ENCODE data around the gene FNDC10.

The FNDC10 gene

GRCh38 chr1:1627261-1627828 lies 27.4 kb upstream of the FNDC10 start:
- H3K4me2 ChIP-seq (ENCODE audit: low read depth, low read length, poor library complexity, severe bottlenecking), result no peak overlapping the region
- no peak overlapping the region for H2AFZ ChIP-seq (ENCODE audit: low read depth, low read length, severe bottlenecking)
- TF ChIP-seq CTCF (IDR thresholded peaks at IDR 0.05; ENCODE audit: insufficient read depth, low read length, poor library complexity, severe bottlenecking), result no peak
- no peak for TF ChIP-seq EZH2phosphoT487 (conservative IDR thresholded peaks at IDR 0.05; ENCODE audit: low read length)

GRCh38 chr1:1626207-1627141 lies 26.5 kb upstream of the FNDC10 start:
- Histone ChIP-seq H3K36me3 (ENCODE audit: low read length) (no peaks in the 10 kb centered on the region), H3K27me3 (ENCODE audit: low read length) (no peaks in the 10 kb centered on the region), H3K4me2 (ENCODE audit: low read depth, low read length, poor library complexity, severe bottlenecking) (no peak overlapping the region), H3K9me2 (replicated peaks; ENCODE audit: insufficient read depth, low read length) (no peaks in the 10 kb centered on the region), H4K20me1 (ENCODE audit: low read depth, low read length) (no peaks in the 10 kb centered on the region), H2AFZ (ENCODE audit: low read depth, low read length, severe bottlenecking) (no peak overlapping the region), H3K27ac (ENCODE audit: low read depth, low read length) (no peak overlapping the region), H3K9ac (ENCODE audit: low read length) (no peak overlapping the region), H3K4me3 (ENCODE audit: insufficient read depth, low read length, poor library complexity, severe bottlenecking) (no peak overlapping the region), H3K9me3 (ENCODE audit: insufficient read depth, low read length) (no peaks in the 10 kb centered on the region), H3F3A (ENCODE audit: insufficient read depth) (no peaks in the 10 kb centered on the region), H3K79me2 (ENCODE audit: insufficient read depth, low read length) (no peaks in the 10 kb centered on the region)
- TF ChIP-seq CTCF (IDR thresholded peaks at IDR 0.05; ENCODE audit: insufficient read depth, low read length, poor library complexity, severe bottlenecking), result no peak
- TF ChIP-seq EZH2phosphoT487 (conservative IDR thresholded peaks at IDR 0.05; ENCODE audit: low read length), result no peak

More at GRCh38 chr1:1627261-1627828, 27.4 kb upstream of the FNDC10 start:
- no peaks in the 10 kb centered on the region for H3F3A ChIP-seq (ENCODE audit: insufficient read depth)
- H3K4me3 ChIP-seq (ENCODE audit: insufficient read depth, low read length, poor library complexity, severe bottlenecking), result no peak overlapping the region
- H3K27ac ChIP-seq (ENCODE audit: low read depth, low read length), result no peak overlapping the region
- no peaks in the 10 kb centered on the region for H3K9me3 ChIP-seq (ENCODE audit: insufficient read depth, low read length)
- H3K9ac ChIP-seq (ENCODE audit: low read length), result no peak overlapping the region
- no peaks in the 10 kb centered on the region for H3K79me2 ChIP-seq (ENCODE audit: insufficient read depth, low read length)
- H3K27me3 ChIP-seq (ENCODE audit: low read length), result no peaks in the 10 kb centered on the region
- H4K20me1 ChIP-seq (ENCODE audit: low read depth, low read length), result no peaks in the 10 kb centered on the region
- H3K9me2 ChIP-seq (replicated peaks; ENCODE audit: insufficient read depth, low read length), result no peaks in the 10 kb centered on the region
- no peaks in the 10 kb centered on the region for H3K36me3 ChIP-seq (ENCODE audit: low read length)

GRCh38 chr1:1625824-1626206 lies 25.9 kb upstream of the FNDC10 start:
- Histone ChIP-seq H2AFZ (ENCODE audit: low read depth, low read length, severe bottlenecking) (no peak overlapping the region), H3K9me2 (replicated peaks; ENCODE audit: insufficient read depth, low read length) (no peaks in the 10 kb centered on the region), H3K27me3 (ENCODE audit: low read length) (no peaks in the 10 kb centered on the region), H3K9ac (ENCODE audit: low read length) (no peak overlapping the region), H4K20me1 (ENCODE audit: low read depth, low read length) (no peaks in the 10 kb centered on the region), H3K4me2 (ENCODE audit: low read depth, low read length, poor library complexity, severe bottlenecking) (no peak overlapping the region), H3K27ac (ENCODE audit: low read depth, low read length) (no peak overlapping the region), H3K36me3 (ENCODE audit: low read length) (no peaks in the 10 kb centered on the region), H3K9me3 (ENCODE audit: insufficient read depth, low read length) (no peaks in the 10 kb centered on the region), H3K79me2 (ENCODE audit: insufficient read depth, low read length) (no peaks in the 10 kb centered on the region), H3K4me3 (ENCODE audit: insufficient read depth, low read length, poor library complexity, severe bottlenecking) (no peak overlapping the region), H3F3A (ENCODE audit: insufficient read depth) (no peaks in the 10 kb centered on the region)
- TF ChIP-seq CTCF (IDR thresholded peaks at IDR 0.05; ENCODE audit: insufficient read depth, low read length, poor library complexity, severe bottlenecking), result no peak
- no peak for TF ChIP-seq EZH2phosphoT487 (conservative IDR thresholded peaks at IDR 0.05; ENCODE audit: low read length)
